Left renal pelvis (tissue), 4 donors: ENCODE results near the gene KHDRBS2. TPM values are rescaled to one million over a fixed set of nuclear protein-coding genes. Genes with fewer than 3 reads are reported as not detected.
A peak's percentile ranks its signal among the peaks of the same experiment; 100 is the strongest.

ENCODE experiments used
- DNase-seq, 4 donors: peaks; one replicate each; pipeline ENCODE4 v3.0.0-alpha.2; 2013; ENCODE audit warnings: low read depth in 4 of 4, low spot score in 3 of 4
- polyA plus RNA-seq, 4 donors: library from polyadenylated mRNA; unstranded; fragments of 120-200 nt; gene quantifications; one replicate each; pipeline ENCODE4 v1.2.1, GENCODE V29; 2013; ENCODE audit not compliant: insufficient read length in 4 of 4

The KHDRBS2 gene
- polyA plus RNA-seq, 4 donors = 0.48 to 2.3 (median 2.1) TPM

GRCh38 chr6:62192593-62192992, 93.4 kb downstream of the KHDRBS2 start:
- DNase-seq = no peak

DNA sequence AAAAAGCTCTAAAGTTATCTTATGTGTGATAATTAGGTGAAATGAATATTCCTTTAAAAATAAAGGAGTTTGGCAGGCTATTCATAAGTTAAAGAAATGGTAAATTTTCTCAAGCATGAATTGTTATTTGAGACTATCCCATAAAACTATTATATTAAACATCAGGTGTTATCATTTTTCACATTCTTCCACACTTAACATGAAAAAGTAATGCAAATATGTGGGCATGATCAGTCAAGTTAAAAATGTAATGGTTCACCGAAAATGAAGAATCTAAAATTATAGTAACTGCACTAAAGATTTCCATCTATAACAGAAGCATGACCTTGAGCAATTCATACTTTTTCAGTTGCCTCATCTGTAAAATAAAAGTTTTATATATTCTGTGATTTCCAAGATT, 110.8 kb downstream of the KHDRBS2 start:
- no peak for DNase-seq

DNA sequence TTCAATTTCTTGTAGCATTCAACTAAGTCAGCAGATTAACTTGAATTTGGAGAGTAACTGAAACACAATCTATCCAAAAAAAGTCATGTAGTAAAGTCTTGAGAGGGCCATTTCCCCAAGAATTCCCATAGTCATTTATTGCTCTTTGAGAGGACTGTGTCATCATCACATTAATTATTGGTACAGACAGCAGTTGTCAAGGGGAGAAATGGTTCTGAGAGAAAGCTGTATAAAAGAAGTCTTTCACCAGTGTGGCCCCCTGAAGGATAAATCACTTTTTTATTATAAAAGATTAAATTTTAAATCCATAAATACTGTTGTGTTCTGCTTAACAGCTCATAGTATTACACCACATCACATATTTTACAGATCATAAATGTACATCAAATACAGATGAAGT, 111.5 kb downstream of the KHDRBS2 start:
- DNase-seq = no peak

- DNase-seq = no peak
These were observed 118.3 kb downstream of the KHDRBS2 start for GRCh38 chr6:62167736-62168135.

DNA sequence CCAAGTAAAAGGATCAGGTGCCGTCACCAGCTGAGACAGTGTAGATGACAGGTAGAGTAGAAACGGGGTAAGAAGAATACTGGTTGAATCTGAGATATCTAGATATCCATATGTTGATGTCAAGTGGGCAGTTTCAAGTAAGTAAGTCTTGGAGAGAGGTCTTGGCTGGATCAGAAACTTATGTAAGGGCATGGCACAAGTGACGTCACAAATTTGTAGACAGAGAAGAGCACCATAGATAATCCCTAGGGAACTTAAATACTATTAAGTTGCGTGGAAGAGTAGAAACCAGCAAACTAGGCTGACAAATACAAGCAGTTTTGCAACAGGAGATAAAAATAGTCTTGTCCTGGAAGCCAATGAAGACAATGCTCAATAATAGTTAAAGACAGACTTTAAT, 123.2 kb downstream of the KHDRBS2 start:
- DNase-seq = no peak

DNA sequence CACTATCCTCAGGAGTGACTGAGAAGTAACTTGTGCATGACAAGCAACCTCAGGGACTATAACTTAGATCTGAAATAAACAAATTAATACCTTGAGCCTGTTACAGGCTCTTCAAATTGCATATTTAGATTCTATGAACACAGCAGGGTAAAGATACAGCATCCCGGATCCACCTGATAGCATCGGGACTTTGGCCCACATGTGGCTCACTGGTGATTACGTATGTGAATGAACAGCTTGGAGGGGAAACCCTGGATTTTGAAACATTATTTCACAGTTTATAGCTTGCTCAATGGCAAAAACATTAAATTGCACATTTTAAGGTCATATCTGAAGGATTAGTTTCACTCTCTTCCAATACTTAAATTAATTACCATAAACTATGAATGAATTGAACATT, 133.2 kb downstream of the KHDRBS2 start:
- DNase-seq = no peak

DNA sequence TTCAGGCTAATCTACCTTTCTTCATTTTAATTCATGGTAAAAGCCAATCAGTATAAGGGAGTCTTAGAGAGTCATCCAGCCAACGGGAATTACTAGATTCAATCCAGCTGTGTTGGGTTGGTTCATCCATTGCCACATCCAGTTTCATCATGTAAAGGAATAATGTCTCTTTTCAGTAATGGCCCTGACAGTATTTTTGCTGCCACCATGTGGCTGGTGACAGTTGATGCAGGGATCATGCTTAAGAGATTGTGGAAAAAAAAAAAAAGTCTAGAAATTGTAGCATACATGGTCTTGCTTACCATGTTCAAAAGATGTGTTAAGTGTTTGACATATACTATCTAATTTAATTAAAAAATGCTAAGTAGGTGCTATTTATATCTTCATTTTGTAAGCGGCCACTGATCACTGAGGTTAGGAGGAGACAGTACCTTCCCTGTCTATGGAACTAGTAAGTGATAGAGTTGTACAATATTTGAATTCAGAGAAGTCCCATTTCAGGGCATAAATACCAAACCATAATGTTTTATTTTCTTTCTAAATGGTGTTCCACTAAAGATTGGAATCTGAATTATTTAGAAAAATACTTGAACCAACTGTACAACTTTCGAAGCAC, 135.9 kb downstream of the KHDRBS2 start:
- peak in 2 of 4 donors; percentile 3 to 14 for DNase-seq

DNA sequence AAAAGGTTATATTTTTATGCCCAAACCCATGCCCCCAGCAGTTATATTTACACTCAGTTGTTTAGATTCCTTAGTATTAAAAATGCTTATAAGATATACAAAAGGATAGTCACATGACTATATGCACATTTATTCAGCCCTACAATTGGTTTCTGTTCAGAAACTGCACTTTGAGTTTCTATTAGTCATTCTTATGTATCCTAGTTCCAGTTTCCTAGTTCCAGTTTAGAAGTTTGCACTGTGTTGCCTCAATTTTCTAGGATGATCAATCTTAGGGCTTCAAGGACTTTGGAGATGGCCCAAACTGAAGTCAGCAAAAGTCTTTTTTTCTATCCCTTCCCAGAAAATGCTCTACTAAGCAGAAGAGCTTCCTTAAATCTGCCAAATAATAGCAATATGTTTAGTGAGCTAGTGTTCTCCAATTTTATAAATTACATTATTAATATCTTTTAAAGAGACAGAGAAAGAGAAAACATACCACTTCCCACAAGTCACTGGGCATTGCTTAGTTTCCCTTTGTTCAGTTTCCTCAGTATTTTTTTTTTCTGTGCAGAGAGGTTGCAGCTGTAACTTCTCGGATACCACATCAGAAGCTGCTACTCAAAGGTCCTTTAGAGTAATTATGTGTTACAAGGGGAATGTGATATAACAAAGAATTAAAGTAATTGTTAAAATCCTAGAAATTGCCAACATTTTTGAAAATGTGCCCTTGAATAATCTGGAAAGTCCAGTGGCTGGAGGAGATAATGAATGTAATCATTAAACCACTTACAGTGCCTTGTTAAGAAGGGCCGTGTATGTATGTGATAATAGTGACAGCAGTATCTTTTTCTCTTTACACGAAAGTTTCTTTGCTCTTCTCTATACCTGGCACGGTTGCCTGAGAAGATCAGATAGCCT, 138.8 kb downstream of the KHDRBS2 start:
- DNase-seq = no peak

DNA sequence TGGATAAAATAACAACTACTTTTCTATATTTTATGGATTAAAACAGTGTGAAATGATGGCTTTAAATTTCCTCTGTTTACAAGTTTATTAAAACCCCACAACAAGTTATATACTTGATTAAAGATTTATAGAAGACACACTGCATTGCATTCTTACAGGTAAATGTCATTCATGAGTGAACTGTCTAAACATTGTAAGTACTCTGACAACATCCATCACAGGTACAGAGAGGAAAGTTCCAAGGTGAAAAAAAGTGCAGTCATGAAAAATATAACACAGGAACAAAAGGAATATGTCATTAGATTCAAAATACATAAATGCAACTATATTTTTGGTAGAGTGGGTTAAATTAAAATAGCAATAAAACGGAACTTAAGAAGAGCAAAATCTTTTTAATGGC, 156.9 kb downstream of the KHDRBS2 start:
- no peak for DNase-seq

DNA sequence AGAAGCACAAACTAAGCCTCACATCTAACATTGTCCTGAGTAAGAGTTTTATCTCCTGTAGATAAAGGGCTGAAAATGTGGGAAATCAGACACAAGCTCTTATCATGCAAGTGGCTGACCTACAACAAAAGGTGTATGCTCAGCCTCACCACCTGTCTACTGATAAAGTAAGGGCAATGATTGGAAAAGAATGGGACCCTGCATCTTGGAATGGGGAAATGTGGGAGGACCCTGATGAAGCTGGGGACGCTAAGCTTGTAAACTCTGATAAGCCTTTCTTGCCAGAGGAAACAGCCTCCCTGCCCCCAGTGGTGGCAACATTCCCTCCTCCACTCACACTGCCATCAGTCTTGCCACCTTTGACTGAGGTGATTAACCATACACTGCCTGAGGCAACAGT, 166.6 kb downstream of the KHDRBS2 start:
- DNase-seq = no peak

DNA sequence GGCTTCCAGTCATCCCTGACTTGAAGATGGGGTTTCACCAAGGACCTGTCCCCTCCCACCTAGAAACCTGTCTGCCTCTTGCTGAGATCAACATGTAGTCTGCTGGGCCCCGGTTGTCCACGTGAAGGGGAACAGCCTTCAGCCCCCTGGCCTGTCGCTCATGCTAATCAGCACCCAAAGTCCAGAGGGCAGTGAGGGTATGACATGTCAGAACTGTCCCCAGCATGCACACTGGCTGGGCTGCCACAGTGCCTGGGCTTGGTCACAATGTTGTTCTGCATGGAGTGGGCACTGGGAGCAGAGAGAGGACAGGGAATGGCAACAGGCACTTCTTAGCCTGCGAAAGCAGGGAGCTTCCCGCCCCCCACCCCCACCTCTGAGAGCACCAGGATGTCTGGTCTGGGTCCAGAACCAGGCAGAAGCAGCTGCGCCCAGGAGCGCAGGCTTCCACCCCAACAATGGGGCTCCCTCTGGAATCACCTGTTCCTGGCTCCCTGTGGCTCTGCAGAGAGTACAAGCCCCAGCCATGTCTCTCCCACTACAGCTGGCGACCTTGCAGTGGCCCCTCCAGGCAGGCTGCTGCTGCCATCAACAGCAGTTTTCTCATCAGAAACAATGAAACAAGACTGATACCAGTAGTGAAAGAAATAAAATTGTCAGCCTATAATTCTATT, 182.7 kb downstream of the KHDRBS2 start:
- no peak for DNase-seq

DNA sequence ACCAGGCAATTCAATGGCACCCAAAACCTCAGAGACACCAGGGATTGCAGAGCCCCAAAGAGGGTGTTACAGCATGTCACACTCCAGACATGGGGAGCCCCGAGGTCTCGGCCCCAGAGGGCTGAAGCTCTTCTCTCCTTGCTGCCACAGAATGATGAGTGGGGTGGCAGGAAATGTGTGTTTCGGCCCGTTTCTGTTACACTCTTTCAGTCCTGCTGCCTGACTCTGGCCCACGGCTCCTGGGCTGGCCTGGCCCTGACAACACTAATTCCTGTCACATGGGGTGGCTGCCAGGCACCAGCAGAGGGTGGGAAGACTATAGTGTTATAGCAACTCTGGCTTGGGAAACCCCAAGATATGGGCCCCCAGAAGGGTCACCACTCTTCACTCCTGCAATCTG, 183.6 kb downstream of the KHDRBS2 start:
- no peak for DNase-seq

DNA sequence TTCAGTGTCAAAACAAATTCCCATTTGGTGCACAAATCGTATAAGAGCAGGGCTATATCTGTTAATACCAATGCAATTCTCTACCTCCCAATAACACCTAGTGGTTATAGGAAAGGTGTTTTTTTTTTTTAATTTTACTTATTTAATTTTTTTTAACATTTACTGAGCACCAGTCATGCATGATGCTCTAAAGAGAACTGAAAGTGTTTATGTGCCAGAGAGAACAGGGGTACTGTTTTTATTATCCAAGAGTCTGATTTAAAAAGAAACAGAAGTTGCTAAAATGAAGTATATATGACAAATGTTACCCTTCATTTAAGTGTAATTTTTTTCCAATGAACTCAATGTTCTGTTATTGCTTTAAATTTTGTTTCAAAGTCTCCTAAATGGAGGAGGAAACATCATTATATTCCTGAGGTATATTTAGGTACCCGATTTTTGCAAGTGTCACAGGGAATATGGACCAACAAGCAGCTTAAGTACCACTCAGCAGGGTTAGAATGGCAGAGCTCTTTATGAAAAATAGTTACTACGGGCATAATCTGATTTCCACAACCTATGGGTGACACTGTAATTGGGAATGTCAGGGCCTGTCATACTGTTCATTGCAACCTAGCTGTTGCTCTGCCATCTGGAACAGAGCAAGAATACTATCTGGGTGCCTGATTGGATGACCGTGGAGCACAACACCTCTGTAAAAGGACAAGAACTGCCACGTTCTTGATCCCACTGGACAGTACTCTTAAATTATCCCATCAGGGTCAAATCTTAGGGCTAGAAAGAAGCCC, 195.4 kb downstream of the KHDRBS2 start:
- DNase-seq = no peak

- no peak for DNase-seq
These were observed 196.2 kb downstream of the KHDRBS2 start for GRCh38 chr6:62089781-62090180.

GRCh38 chr6:62086047-62086446, 200.0 kb downstream of the KHDRBS2 start:
- DNase-seq = no peak

- no peak for DNase-seq
These were observed 210.2 kb downstream of the KHDRBS2 start for GRCh38 chr6:62075869-62076268.

DNA sequence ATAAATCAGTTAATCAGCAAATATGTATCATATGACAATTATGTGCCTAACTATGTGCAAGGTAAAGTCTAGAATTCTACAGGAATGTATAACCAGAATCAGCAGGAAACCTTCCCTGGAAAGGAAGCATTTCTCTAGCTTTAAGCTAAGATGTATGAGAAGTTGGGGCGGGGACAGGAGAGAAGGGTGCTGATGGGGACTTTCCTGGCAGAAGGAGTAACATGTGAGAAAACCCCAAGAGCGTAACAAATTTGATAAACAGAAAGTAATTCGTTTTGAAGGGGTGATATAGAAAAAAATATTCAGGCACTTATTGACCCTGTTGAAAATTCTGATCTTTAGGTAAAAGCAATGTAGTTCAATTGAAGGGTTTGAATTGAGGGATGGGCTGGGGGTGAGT, 226.1 kb downstream of the KHDRBS2 start:
- DNase-seq = no peak

DNA sequence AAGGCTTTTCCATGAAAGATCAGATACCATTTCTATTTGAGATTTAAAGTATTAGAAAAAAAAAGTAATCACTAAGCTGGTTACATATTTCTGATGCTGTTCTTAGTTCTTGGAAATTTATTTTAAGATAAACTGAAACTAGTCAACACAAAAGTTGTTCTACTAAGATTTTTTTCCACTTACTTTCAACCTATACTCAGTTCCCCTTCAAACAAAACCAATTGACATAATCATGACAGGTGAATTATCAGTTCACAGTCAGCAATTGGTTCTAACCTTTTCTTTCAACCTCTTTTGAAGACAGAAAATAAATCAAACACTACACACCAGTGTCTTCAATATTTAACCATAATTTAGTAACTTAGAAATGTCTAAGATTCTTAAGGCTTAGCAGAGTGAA, 228.7 kb downstream of the KHDRBS2 start:
- no peak for DNase-seq

DNA sequence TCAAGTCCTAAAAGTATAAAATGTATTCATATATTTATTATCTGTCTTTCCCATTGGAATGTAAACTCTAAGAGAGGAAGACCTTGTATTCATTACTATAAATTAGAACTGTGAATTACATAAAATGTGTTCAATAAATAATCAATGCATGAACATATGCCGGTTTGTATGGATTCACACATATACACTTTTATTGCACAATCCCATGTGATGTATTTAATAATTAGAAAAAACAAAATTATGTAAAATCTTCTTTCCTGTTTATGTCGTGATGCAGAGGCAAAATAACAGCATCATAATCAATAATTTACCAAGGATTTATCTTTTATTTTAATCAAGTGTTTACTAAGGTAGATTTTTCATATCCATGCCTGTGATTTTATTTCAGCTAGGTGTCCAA, 240.5 kb downstream of the KHDRBS2 start:
- no peak for DNase-seq

- no peak for DNase-seq
These were observed 242.9 kb downstream of the KHDRBS2 start for GRCh38 chr6:62043084-62043483.

GRCh38 chr6:62042429-62042828, 243.6 kb downstream of the KHDRBS2 start:
- no peak for DNase-seq
